NCI-H2227 treated with DMSO at 0.1 percent for 48 hours (cell line): ENCODE data around the gene PAMR1.

ENCODE experiments used
- DNase-seq: peaks from one replicate; lab custom pipeline; 2025; lab: John Stamatoyannopoulos, UW

PAMR1 gene

GRCh38 chr11:35402751-35403660, 122.4 kb downstream of the PAMR1 start:
- DNase-seq = no peak

GRCh38 chr11:35398881-35399280, 126.5 kb downstream of the PAMR1 start:
- no peak for DNase-seq

GRCh38 chr11:35394941-35395340, 130.5 kb downstream of the PAMR1 start:
- DNase-seq = no peak

- DNase-seq = no peak
Observed at GRCh38 chr11:35393098-35393497, 132.3 kb downstream of the PAMR1 start.

GRCh38 chr11:35391922-35392688, 133.3 kb downstream of the PAMR1 start:
- DNase-seq = peak; percentile 71

- no peak for DNase-seq
Observed at GRCh38 chr11:35390737-35391682, 134.4 kb downstream of the PAMR1 start.

GRCh38 chr11:35389897-35390465, 135.4 kb downstream of the PAMR1 start:
- DNase-seq = no peak

GRCh38 chr11:35389112-35389511, 136.3 kb downstream of the PAMR1 start:
- no peak for DNase-seq

- no peak for DNase-seq
Observed at GRCh38 chr11:35388061-35388460, 137.4 kb downstream of the PAMR1 start.

- no peak for DNase-seq
Observed at GRCh38 chr11:35387111-35387982, 138.1 kb downstream of the PAMR1 start.

GRCh38 chr11:35383953-35384352, 141.5 kb downstream of the PAMR1 start:
- no peak for DNase-seq
